ENCODE measurements around the gene TSHZ2.

- TF ChIP-seq CTCF (IDR thresholded peaks at IDR 0.05) (no peak), POLR2A (IDR thresholded peaks at IDR 0.05) (no peak), POLR2AphosphoS5 (IDR thresholded peaks at IDR 0.05) (no peak), EP300 (IDR thresholded peaks at IDR 0.05; ENCODE audit: low read depth) (no peak)
Observed at GRCh38 chr20:53036992-53037391, 64.8 kb downstream of the TSHZ2 start.
